Esophagus muscularis mucosa (tissue), 3 donors: ENCODE data around the gene C11orf98.

ENCODE experiments used
- CTCF ChIP-seq, 3 experiments: fragments of 200-600 bp in 2 of 3; fragments of 450-650 bp in 1 of 3; sonication (generic) in 2 of 3; IDR thresholded peaks; one replicate each; pipeline ENCODE4 v1.5.1; 2017 to 2019; ENCODE audit warnings: antibody characterized with exemption in 3 of 3, mild to moderate bottlenecking in 2 of 3, moderate library complexity in 1 of 3
- POLR2A ChIP-seq: fragments of 450-650 bp; IDR thresholded peaks from one replicate; pipeline ENCODE4 v1.6.1; 2017; ENCODE audit warnings: antibody characterized with exemption, moderate library complexity, mild to moderate bottlenecking, low read depth

GRCh38 chr11:62648185-62648966 is 16.6 kb downstream of the C11orf98 start:
- TF ChIP-seq CTCF (IDR thresholded peaks at IDR 0.05) (no peak), POLR2A (no peak)
